GM19467 (cell line): ENCODE data around the gene CAV2.
A peak's percentile ranks its signal among the peaks of the same experiment; 100 is the strongest.

ENCODE experiments used
- ATAC-seq: cut with Tn5 transposase; IDR thresholded peaks from one replicate; pipeline ENCODE4 v1.9.1; 2021; ENCODE audit warnings: mild to moderate bottlenecking, moderate library complexity; ENCODE audit not compliant: unreplicated experiment

The CAV2 gene

DNA sequence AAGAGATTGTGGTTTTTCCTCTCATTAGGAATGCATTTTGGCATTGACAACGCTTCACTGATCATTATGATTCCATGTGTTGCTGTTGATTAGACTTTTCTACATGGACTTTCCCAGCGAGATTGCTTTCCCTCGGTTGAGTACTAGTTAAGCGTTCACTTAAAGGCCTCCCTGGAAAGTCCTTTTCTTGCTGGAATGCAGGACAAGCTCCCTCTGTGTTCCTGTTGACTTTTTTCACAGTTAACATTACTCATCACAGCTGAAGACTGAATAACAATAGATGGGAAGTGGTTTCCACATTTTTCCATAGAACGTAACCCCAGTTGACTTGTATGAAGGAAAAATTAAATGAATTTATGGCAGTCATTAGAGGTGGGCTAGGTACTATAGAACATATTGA is 22.7 kb downstream of the CAV2 start:
- ATAC-seq, result no peak

DNA sequence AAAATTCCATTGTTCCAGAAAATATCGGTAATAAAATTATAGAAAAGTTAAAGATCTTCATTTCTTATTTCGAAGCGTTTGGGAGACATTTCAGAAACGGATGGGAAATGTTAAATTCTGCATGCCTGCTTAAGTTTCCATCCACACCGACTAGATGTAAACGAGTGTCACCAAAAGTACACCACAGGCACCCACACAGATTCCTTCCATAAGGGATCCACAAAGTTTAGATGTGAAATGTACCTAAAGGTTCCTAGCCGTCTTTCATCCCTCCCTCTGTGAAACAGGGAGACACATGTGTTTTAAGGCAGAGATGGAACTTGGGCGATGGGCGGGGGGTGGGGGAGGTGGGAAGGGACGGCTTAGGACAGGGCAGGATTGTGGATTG is 24.7 kb downstream of the CAV2 start:
- ATAC-seq, result no peak

DNA sequence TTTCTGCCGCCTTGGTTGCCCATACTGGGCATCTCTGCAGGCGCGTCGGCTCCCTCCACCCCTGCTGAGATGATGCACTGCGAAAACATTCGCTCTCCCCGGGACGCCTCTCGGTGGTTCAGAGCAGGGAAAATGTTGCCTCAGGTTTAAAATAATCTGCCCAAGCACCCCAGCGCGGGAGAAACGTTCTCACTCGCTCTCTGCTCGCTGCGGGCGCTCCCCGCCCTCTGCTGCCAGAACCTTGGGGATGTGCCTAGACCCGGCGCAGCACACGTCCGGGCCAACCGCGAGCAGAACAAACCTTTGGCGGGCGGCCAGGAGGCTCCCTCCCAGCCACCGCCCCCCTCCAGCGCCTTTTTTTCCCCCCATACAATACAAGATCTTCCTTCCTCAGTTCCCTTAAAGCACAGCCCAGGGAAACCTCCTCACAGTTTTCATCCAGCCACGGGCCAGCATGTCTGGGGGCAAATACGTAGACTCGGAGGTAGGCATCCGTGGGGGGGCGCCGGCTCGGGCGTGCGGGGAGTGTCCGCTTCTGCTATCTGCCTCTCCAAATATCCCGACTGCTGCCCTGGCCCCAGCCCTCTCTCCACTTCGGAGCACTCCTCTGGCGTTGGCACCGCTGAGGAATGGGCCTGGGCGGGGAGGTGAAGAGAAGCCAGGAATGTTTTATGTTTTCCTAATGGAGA is 25.2 kb downstream of the CAV2 start, which contains the start of gene CAV1:
TSS of gene CAV1 (plus strand) at position 428 of the 689 bp plus-strand sequence. CDS start at position 455, 27 bp downstream.
- no peak for ATAC-seq

DNA sequence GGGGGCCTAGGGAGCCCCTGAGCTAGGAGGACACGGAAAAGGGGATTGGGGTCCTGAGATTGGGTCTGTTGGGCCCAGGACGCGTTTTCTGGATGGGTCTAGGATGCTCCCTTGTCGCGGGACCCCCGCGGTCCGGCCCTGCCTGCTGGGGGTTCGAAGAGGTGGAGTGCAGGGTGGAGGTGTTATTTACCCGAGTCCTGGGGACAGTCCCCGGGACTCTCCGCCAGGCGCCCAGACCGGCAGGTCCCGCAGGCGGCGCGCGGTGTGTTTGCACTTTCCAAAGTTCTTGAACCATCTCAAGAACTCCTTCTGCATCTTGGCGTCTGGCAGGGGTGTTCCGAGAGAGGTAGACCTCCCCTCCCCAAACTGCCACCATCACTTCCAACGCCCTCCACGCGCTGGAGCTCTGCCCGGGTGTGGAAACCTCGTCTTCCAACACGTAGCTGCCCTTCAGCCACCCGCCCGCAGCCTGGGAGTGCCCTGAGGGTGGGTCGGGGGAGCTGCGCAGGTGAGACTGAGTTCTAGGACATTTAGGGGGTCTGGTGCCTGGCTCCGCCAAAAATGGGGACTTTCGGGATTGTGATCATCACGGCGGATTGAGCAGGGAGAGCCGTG is 25.9 kb downstream of the CAV2 start:
- no peak for ATAC-seq

DNA sequence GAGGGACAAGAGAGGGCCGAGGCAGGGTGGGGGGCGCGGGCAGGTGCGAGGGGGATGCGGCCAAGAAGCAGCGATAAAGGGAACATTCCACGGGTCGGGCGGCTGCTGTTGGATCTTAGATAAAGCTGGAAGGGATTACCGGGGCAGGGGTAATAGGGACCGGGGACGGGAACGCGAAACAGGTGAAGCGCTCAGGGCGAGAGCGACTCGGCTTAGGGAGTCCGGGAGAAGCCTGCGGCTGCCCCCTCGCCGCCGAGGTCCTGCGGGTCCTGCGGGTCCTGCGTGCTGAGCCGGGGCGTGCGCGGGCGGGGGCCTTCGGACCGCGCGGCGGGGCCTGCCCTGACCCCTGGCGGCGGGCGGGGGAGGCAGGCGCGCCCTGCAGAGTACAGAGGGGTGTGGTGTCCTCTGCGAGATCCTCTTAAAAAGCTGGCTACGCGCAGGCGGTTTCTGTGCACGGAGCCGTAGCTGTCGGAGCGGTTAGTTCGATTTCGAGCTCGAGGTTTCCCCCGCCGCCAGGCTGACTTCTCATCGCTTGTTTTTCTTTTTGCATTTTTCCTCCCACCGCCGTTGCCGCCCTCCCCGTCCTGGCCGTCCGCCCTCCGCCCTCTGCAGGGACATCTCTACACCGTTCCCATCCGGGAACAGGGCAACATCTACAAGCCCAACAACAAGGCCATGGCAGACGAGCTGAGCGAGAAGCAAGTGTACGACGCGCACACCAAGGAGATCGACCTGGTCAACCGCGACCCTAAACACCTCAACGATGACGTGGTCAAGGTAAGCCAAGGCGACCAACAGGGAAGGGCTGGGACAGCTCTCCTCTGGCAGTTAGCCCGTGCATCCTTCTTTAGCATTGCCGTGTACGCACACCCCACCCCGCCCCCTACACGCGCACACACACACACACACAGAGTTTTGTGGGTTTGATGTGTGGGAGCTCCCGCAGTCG is 26.6 kb downstream of the CAV2 start:
- ATAC-seq, result peak; percentile 96

DNA sequence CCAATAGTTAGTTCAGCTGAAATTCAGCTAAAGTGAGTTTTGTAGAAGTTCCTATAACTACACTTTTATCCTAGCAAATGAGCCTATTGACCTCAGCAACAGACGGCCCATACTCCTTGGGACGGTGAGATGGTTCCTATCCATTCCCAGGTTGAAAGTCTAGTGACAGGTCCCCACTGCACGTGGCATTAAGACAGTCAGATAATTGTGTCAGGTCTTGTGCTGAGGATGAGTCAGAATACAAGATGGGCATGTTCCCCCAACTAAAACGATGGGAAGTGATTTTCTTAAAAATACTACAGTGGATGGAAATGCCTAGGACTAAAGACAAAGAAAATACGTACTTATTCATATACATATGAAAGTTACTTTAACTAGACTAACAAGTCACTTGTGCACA is 27.4 kb downstream of the CAV2 start:
- ATAC-seq, result no peak

DNA sequence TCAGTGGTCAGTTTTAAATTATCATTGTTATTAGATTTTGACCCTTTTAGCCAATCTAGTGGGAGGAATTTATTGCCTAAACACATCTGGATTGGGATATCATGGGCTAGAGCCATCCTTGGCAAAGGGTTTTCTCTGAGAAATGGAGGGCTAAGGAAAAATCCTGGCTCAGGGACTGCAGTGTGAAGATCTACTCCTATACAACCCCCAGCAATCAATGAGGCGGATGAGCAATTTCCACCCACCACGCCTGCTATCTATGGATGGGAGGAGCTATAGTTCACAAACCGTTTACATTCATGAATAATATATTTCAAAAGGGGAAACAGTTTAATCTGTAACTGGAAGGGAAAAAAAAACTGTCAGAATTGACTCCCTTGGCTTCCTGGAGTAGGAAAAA is 28.0 kb downstream of the CAV2 start:
- no peak for ATAC-seq

DNA sequence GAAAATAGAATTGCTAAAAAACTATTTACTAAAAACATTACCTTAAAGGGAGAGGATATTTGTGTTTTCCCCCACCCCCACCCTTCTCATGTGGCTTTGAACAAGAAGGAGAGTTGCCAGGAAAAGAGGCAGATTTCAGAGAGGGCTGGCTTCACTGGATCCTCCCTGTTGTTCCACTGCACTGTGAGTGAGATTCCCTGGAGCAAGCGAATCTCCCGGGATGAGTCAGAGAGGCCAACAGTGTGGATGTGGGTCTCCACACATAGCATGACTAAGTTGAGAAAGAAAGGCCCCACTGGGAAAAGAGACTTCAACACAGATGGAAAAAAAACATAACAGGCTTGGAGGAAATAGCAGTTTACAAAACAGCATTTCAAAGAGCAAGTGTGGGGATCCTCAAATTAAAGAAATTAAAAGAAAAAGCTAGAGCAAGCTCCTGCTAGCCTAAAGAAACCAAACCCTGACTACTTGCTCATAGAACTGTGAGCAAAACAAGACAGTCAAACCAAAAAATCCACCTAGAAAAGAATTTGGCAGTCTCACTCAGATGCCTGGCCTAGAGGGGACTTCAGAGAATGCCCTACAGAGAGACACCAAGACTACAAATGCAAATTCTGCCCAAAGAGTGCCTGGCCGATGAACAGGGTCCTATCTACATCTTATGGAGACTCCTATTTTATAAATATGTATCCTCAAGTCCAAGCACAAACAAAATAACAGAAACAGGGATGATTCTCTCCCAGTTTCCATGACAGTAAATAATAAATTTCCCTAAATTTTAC is 28.7 kb downstream of the CAV2 start:
- no peak for ATAC-seq

DNA sequence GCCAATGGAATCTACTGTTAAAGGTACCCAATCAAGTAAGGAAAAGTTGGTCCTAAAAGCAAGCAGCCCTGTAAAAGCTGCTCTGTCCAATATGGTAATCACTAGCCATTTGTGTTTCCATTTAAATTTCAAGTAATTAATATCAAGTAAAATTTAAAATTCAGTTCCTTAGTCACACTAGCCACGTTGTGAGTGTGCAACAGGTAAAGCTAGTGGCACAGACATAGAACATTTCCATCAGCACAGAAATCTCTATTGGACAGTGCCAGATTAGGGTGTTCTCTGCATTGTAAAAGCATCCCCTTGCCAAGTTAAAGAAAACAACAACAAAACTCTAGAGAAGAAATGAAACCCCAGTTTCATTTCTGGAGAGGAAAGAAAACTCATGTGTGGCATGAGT is 29.7 kb downstream of the CAV2 start:
- ATAC-seq, result no peak

DNA sequence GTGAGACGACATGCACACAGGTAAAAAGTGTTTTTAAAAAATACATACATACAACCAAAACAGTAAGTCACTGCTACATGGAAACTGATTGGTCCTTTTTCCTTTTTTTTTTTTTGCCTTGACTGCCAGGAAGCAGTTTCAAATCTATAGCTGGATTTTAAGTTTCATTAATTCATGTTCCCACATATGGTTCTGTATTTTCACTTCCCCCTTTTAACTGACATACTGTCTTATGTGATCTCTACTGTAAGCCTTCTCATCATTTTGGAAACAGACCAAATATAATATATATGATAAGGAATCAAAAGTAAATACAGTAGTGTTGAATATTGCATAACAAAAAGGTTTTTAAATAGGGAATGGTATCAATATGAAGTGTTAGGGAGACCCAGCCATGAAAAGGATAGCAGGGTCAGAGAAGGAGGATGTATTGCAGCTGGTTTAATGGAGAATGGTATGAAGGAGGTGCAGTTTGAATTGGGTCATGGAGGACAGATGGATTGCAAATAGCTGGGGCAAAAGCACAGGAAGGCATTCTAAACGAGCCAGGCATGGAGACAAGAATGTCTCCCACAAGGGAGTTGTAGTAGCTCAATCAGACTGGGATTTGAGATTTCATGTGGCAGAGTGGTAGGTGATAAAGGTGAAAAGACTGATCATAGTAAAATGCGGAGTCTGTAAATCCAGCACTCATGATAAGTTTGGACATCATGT is 30.7 kb downstream of the CAV2 start:
- no peak for ATAC-seq

DNA sequence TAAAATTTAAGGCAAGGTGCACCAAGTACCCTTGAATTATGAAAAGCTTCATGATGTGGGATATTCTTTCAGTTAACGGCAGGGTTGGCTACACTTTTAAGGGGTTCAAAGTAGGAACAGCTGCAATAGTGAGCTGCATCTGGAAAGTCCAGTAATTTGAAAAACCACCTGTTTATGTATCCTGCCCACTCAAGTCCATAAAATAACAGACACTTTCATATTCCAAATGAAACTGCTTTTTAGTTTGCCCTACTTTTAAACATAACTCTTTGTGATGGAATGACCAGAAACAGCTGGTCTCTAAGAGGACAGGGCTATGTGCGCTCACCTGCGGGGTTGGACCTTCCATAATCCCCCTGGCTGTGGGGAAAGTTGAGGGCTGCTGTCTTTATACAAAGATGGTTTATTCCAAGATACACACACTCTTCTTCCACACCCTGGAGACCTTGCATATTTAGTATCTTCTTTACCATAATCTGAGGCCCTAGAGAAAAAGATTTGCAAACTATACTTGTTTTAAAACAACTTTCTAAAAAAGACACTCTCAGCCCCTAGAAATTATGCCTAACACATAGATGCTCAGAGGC is 32.7 kb downstream of the CAV2 start:
- no peak for ATAC-seq

DNA sequence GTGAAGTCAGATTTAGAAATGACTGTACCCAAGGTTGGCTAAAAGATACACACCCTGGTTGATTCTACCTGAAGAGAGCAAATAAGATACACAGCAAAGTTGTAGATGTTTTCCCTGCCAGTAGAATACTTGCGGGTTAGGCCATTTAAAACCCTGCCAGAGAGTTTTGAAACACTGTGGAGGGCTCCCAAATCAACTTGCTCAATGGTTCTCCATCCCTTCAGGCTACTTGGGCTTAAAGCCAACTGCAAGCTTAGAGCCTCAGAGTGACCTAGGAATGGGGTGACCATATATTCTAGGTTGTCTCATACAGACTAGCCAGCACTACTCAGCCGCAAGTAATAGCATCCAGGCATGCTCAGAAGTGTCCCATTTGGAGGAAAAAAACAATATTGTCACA is 35.3 kb downstream of the CAV2 start:
- ATAC-seq, result no peak

DNA sequence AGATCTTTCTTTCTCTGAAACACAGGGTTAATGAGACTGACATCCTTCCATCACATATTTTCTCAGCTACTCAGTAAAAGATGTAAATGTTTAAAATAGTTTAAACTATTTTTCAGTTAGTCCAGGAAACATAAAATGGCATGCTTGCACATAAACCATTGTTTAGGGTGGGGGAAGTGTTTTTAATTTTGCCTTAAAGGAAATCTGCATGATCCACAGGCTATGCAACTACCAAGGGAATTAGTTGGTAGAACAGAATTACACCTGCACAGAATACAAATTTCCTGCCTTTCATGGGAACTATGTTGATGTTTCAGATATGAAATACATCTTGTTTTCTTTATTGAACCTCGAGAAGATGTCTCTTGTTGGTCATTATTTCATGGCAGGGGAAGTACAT is 35.9 kb downstream of the CAV2 start:
- no peak for ATAC-seq

DNA sequence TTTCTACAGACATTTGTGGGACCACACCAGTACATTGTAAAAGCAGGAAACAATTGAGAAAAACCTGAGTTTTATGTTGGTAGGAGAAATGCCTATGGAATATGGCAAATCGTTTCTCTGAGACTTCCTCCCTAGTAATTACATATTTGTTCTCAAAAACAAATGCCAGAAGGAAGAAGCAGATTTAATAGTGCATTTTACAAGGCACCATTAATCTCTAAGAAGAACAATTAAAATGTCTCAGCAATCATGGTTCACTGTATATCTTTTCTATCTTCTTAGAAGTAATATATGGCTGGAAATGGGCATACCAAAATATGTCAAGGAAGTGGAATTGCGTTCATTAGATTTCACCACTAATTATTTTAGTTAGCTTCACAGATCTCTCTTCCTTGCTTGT is 38.6 kb downstream of the CAV2 start:
- no peak for ATAC-seq

DNA sequence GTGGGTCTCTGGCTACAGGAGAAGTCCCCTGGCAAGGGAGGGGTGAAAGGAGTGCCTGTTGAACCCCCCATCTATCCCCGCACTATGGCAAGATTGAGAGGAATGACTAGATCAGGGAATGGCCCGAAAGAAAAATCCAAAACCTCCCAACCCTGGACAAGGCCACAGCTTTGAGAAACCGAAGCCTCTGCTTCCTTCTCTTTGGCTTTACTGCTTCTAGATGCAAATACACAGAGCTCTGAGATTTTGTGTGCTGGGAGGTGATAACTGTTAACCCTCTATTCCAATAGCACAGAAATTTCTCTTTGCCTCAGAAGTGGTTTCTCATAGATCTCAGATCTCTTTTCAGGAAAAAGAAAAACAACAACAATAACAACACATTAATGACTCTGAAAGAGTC is 40.3 kb downstream of the CAV2 start:
- no peak for ATAC-seq

DNA sequence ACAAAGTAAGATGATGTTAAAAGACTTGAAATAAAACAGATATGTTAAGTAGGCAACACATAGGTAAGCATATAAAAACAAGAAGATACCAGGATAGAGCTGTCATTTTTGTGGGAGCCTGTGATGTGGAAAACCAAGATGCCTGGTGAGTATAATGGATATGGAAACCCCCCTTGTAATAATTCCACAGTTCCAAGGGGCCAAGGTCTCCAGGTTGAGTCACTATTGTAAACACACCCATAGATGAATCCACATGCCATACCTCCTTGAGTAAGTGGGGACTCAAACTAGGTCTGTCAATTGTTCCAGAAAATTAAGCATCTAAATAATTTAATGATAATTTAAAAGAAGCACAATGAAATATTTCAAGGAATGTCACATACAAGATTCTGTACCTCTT is 41.2 kb downstream of the CAV2 start:
- no peak for ATAC-seq

DNA sequence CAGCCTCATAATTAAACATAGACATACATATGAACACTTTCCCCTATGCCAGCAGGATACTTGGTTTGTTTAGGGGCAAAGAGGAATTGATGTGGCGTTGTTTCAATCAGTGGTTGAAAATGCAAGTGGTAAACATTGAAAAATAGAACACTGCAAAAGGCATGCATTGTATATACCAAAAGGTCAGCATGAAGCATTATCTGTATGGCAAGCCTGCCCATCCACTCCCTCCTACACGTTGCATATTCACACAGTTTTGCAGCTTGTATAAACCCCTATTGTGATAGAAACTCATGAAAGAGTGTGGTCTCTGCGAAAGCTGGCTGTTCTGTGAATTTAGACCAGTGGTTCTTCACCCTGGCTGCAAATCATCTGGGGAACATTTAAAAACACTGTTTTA is 42.4 kb downstream of the CAV2 start:
- no peak for ATAC-seq

DNA sequence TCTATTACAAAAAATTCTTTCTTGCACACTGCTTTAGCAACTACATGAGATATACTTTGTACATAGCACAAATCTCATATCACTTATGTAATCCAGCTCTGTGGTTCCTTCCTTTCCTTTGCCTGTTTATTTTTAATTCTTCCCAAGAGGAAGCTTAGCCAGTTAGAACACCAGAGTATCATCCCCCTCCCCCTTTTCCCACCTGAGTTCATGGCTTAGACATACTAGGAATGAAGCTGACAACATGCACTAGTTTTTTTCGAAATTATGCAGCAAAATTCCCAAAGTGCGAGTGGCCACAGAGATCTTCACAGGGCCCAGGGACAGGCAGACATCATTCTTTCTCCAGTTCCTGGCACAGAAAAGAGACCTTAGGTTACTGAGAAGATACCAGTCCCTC is 43.1 kb downstream of the CAV2 start:
- no peak for ATAC-seq

DNA sequence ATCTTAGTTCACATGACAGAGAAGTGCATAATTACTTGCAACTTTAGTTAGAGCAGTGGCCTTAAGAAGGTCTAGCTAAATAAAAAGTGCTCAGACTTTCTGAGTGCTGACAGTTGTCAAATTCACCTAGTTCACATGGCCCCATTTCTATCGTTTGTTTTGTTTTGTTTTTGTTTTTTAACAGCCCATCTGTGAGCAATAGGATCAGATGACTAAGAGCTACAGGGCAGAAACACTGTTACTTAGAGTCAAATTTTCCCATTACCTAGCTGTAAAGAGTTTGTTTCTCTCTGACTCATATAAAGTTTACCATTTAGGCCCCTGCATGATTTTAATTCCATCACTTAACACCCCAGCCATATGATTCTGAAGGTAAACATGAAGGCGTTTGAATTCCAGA is 44.1 kb downstream of the CAV2 start:
- no peak for ATAC-seq

DNA sequence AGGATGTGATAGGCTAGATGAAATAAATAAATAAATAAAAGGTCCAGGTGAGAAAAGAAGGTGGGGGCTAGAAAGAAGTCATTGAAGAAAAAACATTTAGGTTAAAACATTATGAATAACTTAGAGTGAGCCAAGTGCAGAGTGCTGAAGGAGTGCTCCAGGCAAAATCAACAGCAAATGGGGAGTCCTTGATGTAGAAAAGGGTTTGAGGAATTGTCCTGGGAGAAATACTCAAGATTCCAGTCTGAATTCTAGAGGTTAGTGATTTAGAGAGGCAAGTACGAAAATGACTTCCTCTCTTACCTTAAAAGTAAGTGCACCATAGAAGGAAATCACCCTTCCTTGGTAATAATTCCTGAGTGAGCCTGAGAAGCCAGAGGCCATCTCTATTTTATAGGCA is 44.9 kb downstream of the CAV2 start:
- ATAC-seq, result no peak
